SK-N-SH (cell line): ENCODE measurements around the gene C15orf39. TPM values are rescaled to one million over a fixed set of nuclear protein-coding genes. Genes with fewer than 3 reads are reported as not detected.

Experiments used
- CTCF ChIA-PET: fragments of 300-600, 350-600 bp; formaldehyde crosslinking; extraction: SDS; loops from one replicate; lab custom pipeline; 2021; lab: Yijun Ruan, JAX
- POLR2A ChIA-PET: fragments of 350-600 bp; sonication (Branson Sonifier 250); formaldehyde crosslinking; extraction: SDS; loops from one replicate; lab custom pipeline; 2020; ENCODE audit warnings: antibody characterized with exemption, inconsistent platforms; lab: Yijun Ruan, JAX
- DNase-seq: peaks from one replicate; pipeline ENCODE4 v3.0.0; 2012
- H2AFZ ChIP-seq: fragments of 200-600 bp; sonication (generic); 2 replicates; pipeline ENCODE4 v1.8.1; 2016; ENCODE audit warnings: antibody characterized with exemption, mild to moderate bottlenecking, low read depth
- H3F3A ChIP-seq: fragments of 200-600 bp; sonication (generic); replicated peaks from 2 replicates; pipeline ENCODE3; 2016; ENCODE audit warnings: antibody characterized with exemption, mild to moderate bottlenecking; ENCODE audit not compliant: insufficient read depth
- H3K27ac ChIP-seq, 2 experiments: fragments of 200-500 bp in 1 of 2; fragments of 200-600 bp in 1 of 2; sonication (Bioruptor generic) in 1 of 2; sonication (generic), shearing (Covaris generic) in 1 of 2; 2 replicates each; pipeline versions ENCODE4 v1.5.1 to v1.6.1; 2014 to 2016; ENCODE audit warnings: low read depth in 2 of 2, inconsistent platforms in 1 of 2, low read length in 1 of 2, mild to moderate bottlenecking in 1 of 2, mixed read lengths in 1 of 2
- H3K27me3 ChIP-seq: fragments of 200-600 bp; sonication (generic), shearing (Covaris generic); 2 replicates; pipeline ENCODE4 v1.6.1; 2016; ENCODE audit warnings: mixed run types; ENCODE audit not compliant: insufficient read depth
- H3K36me3 ChIP-seq, 2 experiments: fragments of 200-500 bp in 1 of 2; fragments of 200-600 bp in 1 of 2; sonication (Bioruptor generic) in 1 of 2; sonication (generic) in 1 of 2; replicated peaks in 1 of 2; 2 replicates each; pipeline versions ENCODE3 to v1.5.1; 2014 to 2016; ENCODE audit warnings: low read length in 1 of 2, mild to moderate bottlenecking in 1 of 2; ENCODE audit not compliant: insufficient read depth in 2 of 2, control insufficient read depth in 1 of 2
- H3K4me1 ChIP-seq, 2 experiments: fragments of 200-500 bp in 1 of 2; fragments of 200-600 bp in 1 of 2; sonication (Bioruptor generic) in 1 of 2; sonication (generic), shearing (Covaris generic) in 1 of 2; 2 replicates each; pipeline versions ENCODE4 v1.5.1 to v1.6.1; 2014 to 2016; ENCODE audit warnings: low read depth in 1 of 2, low read length in 1 of 2, mixed run types in 1 of 2; ENCODE audit not compliant: insufficient read depth in 2 of 2, control insufficient read depth in 1 of 2
- H3K4me2 ChIP-seq: fragments of 200-600 bp; sonication (generic), shearing (Covaris generic); 2 replicates; pipeline ENCODE4 v1.6.1; 2017; ENCODE audit warnings: mixed run types
- H3K4me3 ChIP-seq, 2 experiments: fragments of 200-500 bp in 1 of 2; fragments of 200-600 bp in 1 of 2; sonication (Bioruptor generic) in 1 of 2; sonication (generic), shearing (Covaris generic) in 1 of 2; 2 replicates each; pipeline versions ENCODE4 v1.5.1 to v1.8.1; 2014 to 2016; ENCODE audit warnings: low read depth in 2 of 2, inconsistent platforms in 1 of 2, low read length in 1 of 2, mild to moderate bottlenecking in 1 of 2, mixed read lengths in 1 of 2, moderate library complexity in 1 of 2
- H3K79me2 ChIP-seq: fragments of 200-600 bp; sonication (generic); 2 replicates; pipeline ENCODE4 v1.8.1; 2017; ENCODE audit warnings: mild to moderate bottlenecking; ENCODE audit not compliant: insufficient read depth
- H3K9ac ChIP-seq: fragments of 200-600 bp; sonication (generic); 2 replicates; pipeline ENCODE4 v1.6.1; 2017; ENCODE audit warnings: mixed run types
- H3K9me2 ChIP-seq: fragments of 200-600 bp; sonication (generic); 2 replicates; pipeline ENCODE4 v1.6.1; 2017; ENCODE audit warnings: mixed run types
- H3K9me3 ChIP-seq: fragments of 200-600 bp; sonication (generic); 2 replicates; pipeline ENCODE4 v1.6.1; 2017; ENCODE audit warnings: mixed run types, mild to moderate bottlenecking, moderate library complexity
- H4K20me1 ChIP-seq: fragments of 200-600 bp; sonication (generic); 2 replicates; pipeline ENCODE4 v1.6.1; 2017; ENCODE audit warnings: mild to moderate bottlenecking, mixed run types; ENCODE audit not compliant: insufficient read depth
- ELF1 ChIP-seq: IDR thresholded peaks from 2 replicates; pipeline ENCODE4 v1.4.0; 2012
- FOXJ3 ChIP-seq: sonication (generic); formaldehyde crosslinking; IDR thresholded peaks from 2 replicates; pipeline ENCODE4 v1.5.1; 2020; ENCODE audit warnings: mild to moderate bottlenecking, missing genetic modification reagents
- IRF3 ChIP-seq: fragments of 150-350 bp; IDR thresholded peaks from 2 replicates; pipeline ENCODE4 v1.6.1; 2016; ENCODE audit warnings: mild to moderate bottlenecking, low read depth, low read length
- MXI1 ChIP-seq: IDR thresholded peaks from 2 replicates; pipeline ENCODE4 v1.6.1; 2012; ENCODE audit warnings: mild to moderate bottlenecking, low read depth, low read length, improper control_type of control experiment
- NRF1 ChIP-seq: IDR thresholded peaks from 2 replicates; pipeline ENCODE4 v1.6.1; 2012; ENCODE audit warnings: low read depth, mild to moderate bottlenecking, low read length
- RAD21 ChIP-seq: IDR thresholded peaks from 2 replicates; pipeline ENCODE4 v1.6.1; 2012; ENCODE audit warnings: mild to moderate bottlenecking, low read length
- REST ChIP-seq: IDR thresholded peaks from 2 replicates; pipeline ENCODE4 v1.6.1; 2012; ENCODE audit warnings: mild to moderate bottlenecking, low read depth, low read length, moderate library complexity
- RFX5 ChIP-seq: IDR thresholded peaks from 2 replicates; pipeline ENCODE4 v1.6.1; 2012; ENCODE audit warnings: mild to moderate bottlenecking, improper control_type of control experiment, low read length
- RXRA ChIP-seq: IDR thresholded peaks from 2 replicates; pipeline ENCODE4 v1.4.0; 2012; ENCODE audit warnings: low read depth, mild to moderate bottlenecking, borderline replicate concordance
- SIN3A ChIP-seq: IDR thresholded peaks from 2 replicates; pipeline ENCODE4 v1.6.1; 2012; ENCODE audit warnings: low read depth, mild to moderate bottlenecking, low read length, moderate library complexity, borderline replicate concordance
- TAF1 ChIP-seq: IDR thresholded peaks from 2 replicates; pipeline ENCODE4 v1.6.1; 2012; ENCODE audit warnings: low read depth, mild to moderate bottlenecking, low read length, moderate library complexity, borderline replicate concordance
- TCF12 ChIP-seq: IDR thresholded peaks from 2 replicates; pipeline ENCODE4 v1.4.0; 2012
- WGBS: methylation state at CpG from one replicate; pipeline ENCODE4 v1.1.6; 2017; ENCODE audit warnings: low lambda C conversion rate; 5-methylcytosine and 5-hydroxymethylcytosine counted together
- polyA plus RNA-seq, 3 experiments: library from polyadenylated mRNA; depleted of rRNA; stranded (reverse); fragments of >200 nt; gene quantifications; 2 replicates each; pipeline ENCODE4 v1.2.3, GENCODE V29; 2012
- TF ChIP-seq, protein P1 (sequence below): IDR thresholded peaks from 2 replicates; pipeline ENCODE4 v1.4.0; 2012; ENCODE audit warnings: low read depth

Gene C15orf39
- polyA plus RNA-seq, 1 of the 3 experiments (the other 2 are of a cell fraction), result 2.5 TPM

GRCh38 chr15:75167588-75168350 is 33.9 kb upstream of the C15orf39 start:
- WGBS, result 74% methylated on average over 5 of the region's 5 CpGs
- TF ChIP-seq TAF1 (no peak), REST (no peak), NRF1 (no peak), RXRA (no peak), RFX5 (no peak), SIN3A (no peak), TCF12 (no peak), FOXJ3 (no peak), RAD21 (no peak), IRF3 (no peak), MXI1 (no peak), ELF1 (no peak)
- TF ChIP-seq, protein P1, sequence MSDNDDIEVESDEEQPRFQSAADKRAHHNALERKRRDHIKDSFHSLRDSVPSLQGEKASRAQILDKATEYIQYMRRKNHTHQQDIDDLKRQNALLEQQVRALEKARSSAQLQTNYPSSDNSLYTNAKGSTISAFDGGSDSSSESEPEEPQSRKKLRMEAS, result no peak
- H3K27ac ChIP-seq, result no peak overlapping the region
- ChIA-PET CTCF (no interaction called here), POLR2A (no interaction called here)
- peaks cover 10% of the 10 kb centered on the region for H3F3A ChIP-seq
- no peak for DNase-seq
- H3K79me2 ChIP-seq, result no peaks in the 10 kb centered on the region
- no peak overlapping the region for H2AFZ ChIP-seq
- no peaks in the 10 kb centered on the region for H3K9me2 ChIP-seq
- peaks cover 4 to 17% of the 10 kb centered on the region in 2 experiments; a peak in 3 of 4 replicates for H3K4me1 ChIP-seq
- H3K9ac ChIP-seq, result no peak overlapping the region
- no peak overlapping the region for H3K4me2 ChIP-seq
- no peaks in the 10 kb centered on the region for H3K36me3 ChIP-seq
- H3K27me3 ChIP-seq, result no peaks in the 10 kb centered on the region
- no peak overlapping the region for H3K4me3 ChIP-seq
- H4K20me1 ChIP-seq, result no peaks in the 10 kb centered on the region
- H3K9me3 ChIP-seq, result no peaks in the 10 kb centered on the region

GRCh38 chr15:75168374-75168773 is 33.3 kb upstream of the C15orf39 start:
- Histone ChIP-seq H3K4me1 (peaks cover 4 to 17% of the 10 kb centered on the region in 2 experiments; a peak in 3 of 4 replicates), H3K4me3 (no peak overlapping the region), H3K79me2 (no peaks in the 10 kb centered on the region), H3K27ac (no peak overlapping the region), H3K36me3 (no peaks in the 10 kb centered on the region), H3K9ac (no peak overlapping the region), H4K20me1 (no peaks in the 10 kb centered on the region), H3F3A (peaks cover 10% of the 10 kb centered on the region), H3K9me2 (no peaks in the 10 kb centered on the region), H3K4me2 (no peak overlapping the region), H2AFZ (no peak overlapping the region), H3K9me3 (no peaks in the 10 kb centered on the region), H3K27me3 (no peaks in the 10 kb centered on the region)
- ChIA-PET POLR2A (no interaction called here), CTCF (no interaction called here)
- 74% methylated on average over 4 of the region's 4 CpGs for WGBS
- DNase-seq, result no peak
- TF ChIP-seq MXI1, result no peak
